CD4-positive, CD25-positive, alpha-beta regulatory T cell (primary cell): ENCODE data around the gene MDP1. TPM values are rescaled to one million over a fixed set of nuclear protein-coding genes. Genes with fewer than 3 reads are reported as not detected.

Experiments used
- ATAC-seq, 2 donors: fragments of 150-1000 bp; cut with Tn5 transposase; one replicate each; pipeline ENCODE4 v1.10.0; 2021; ENCODE audit warnings: low read depth in 2 of 2, moderate number of reproducible peaks in 2 of 2, moderate library complexity in 1 of 2
- DNase-seq, 3 donors: peaks; one replicate each; pipeline versions ENCODE4 v3.0.0 to v3.0.0-alpha.2; 2012 to 2022; ENCODE audit warnings: mixed read lengths in 1 of 3
- H3K27ac ChIP-seq: one replicate; pipeline ENCODE4 v1.7.0; 2013; ENCODE audit warnings: mild to moderate bottlenecking, low read length; ENCODE audit not compliant: insufficient read depth, poor library complexity, severe bottlenecking
- H3K27me3 ChIP-seq: one replicate; pipeline ENCODE4 v1.7.0; 2013; ENCODE audit warnings: low read length; ENCODE audit not compliant: control insufficient read depth, insufficient read depth
- H3K36me3 ChIP-seq: one replicate; pipeline ENCODE4 v1.7.0; 2013; ENCODE audit warnings: mild to moderate bottlenecking, low read length, moderate library complexity; ENCODE audit not compliant: control insufficient read depth, insufficient read depth
- H3K4me1 ChIP-seq: 2 replicates; pipeline ENCODE4 v1.7.0; 2013; ENCODE audit warnings: mild to moderate bottlenecking, low read length; ENCODE audit not compliant: insufficient read depth, control insufficient read depth, poor library complexity, severe bottlenecking
- H3K4me3 ChIP-seq: one replicate; pipeline ENCODE4 v1.7.0; 2013; ENCODE audit warnings: low read depth, mild to moderate bottlenecking, low read length, moderate library complexity
- H3K9me3 ChIP-seq, 2 experiments: 1 replicate in 1 of 2; 2 replicates in 1 of 2; pipeline ENCODE4 v1.7.0; 2013; ENCODE audit warnings: low read length in 2 of 2, mild to moderate bottlenecking in 1 of 2, moderate library complexity in 1 of 2; ENCODE audit not compliant: control insufficient read depth in 2 of 2
- H3K27ac Mint-ChIP-seq, 3 donors: one replicate each; pipeline ENCODE4 v1.8.0; 2020 to 2022; ENCODE audit warnings: mild to moderate bottlenecking in 3 of 3, mixed read lengths in 3 of 3, moderate library complexity in 2 of 3
- H3K27me3 Mint-ChIP-seq: one replicate; pipeline ENCODE4 v1.8.0; 2022; ENCODE audit warnings: mild to moderate bottlenecking, mixed read lengths
- H3K36me3 Mint-ChIP-seq: one replicate; pipeline ENCODE4 v1.8.0; 2020; ENCODE audit warnings: mixed read lengths
- H3K4me1 Mint-ChIP-seq, 4 donors: one replicate each; pipeline ENCODE4 v1.8.0; 2020 to 2022; ENCODE audit warnings: mixed read lengths in 4 of 4, mild to moderate bottlenecking in 1 of 4
- H3K4me3 Mint-ChIP-seq, 4 donors: one replicate each; pipeline ENCODE4 v1.8.0; 2020 to 2022; ENCODE audit warnings: mild to moderate bottlenecking in 4 of 4, mixed read lengths in 4 of 4, moderate library complexity in 3 of 4
- H3K9me3 Mint-ChIP-seq, 7 donors: one replicate each; pipeline ENCODE4 v1.8.0; 2020 to 2022; ENCODE audit warnings: mixed read lengths in 7 of 7, mild to moderate bottlenecking in 3 of 7, moderate library complexity in 2 of 7
- polyA plus RNA-seq, 4 donors: library from polyadenylated mRNA; unstranded; fragments of 300-500 nt; fragmentation: Illumina TruSeq; gene quantifications; one replicate each; pipeline ENCODE4 v1.2.3, GENCODE V29; 2021
- total RNA-seq: library from RNA; stranded (reverse); gene quantifications from one replicate; pipeline ENCODE4 v1.2.3, GENCODE V29; 2022

MDP1 gene
- total and polyA plus RNA-seq, 5 donors from 2014 or later = 6.0 to 52.6 (median 32.7) TPM

- no peak overlapping the region for H3K27ac ChIP-seq
- peak overlapping the region in 1 of 3 donors; percentile 65 for H3K27ac Mint-ChIP-seq
- ATAC-seq (no peak), DNase-seq (no peak)
- H3K4me3 ChIP-seq = no peak overlapping the region
- peak overlapping the region in 3 of 4 donors; percentile 13 to 89 (median 21) for H3K4me3 Mint-ChIP-seq
- no peaks in the 10 kb centered on the region for H3K9me3 Mint-ChIP-seq
- H3K4me1 Mint-ChIP-seq = peaks cover 14 to 96% (median 74%) of the 10 kb centered on the region in 4 donors
- peaks cover 45% of the 10 kb centered on the region for H3K4me1 ChIP-seq
- H3K36me3 ChIP-seq = peaks cover 64% of the 10 kb centered on the region
- peaks cover 41% of the 10 kb centered on the region for H3K36me3 Mint-ChIP-seq
- H3K27me3 Mint-ChIP-seq = peaks cover 4% of the 10 kb centered on the region
- no peaks in the 10 kb centered on the region for H3K9me3 ChIP-seq
- no peaks in the 10 kb centered on the region for H3K27me3 ChIP-seq
These were observed 21.6 kb upstream of the MDP1 start for GRCh38 chr14:24237463-24237955.

GRCh38 chr14:24236689-24237462 is 21.0 kb upstream of the MDP1 start:
- DNase-seq (no peak), ATAC-seq (no peak)
- Histone ChIP-seq H3K27me3 (no peaks in the 10 kb centered on the region), H3K4me3 (no peak overlapping the region), H3K4me1 (peaks cover 46% of the 10 kb centered on the region), H3K36me3 (peaks cover 64% of the 10 kb centered on the region), H3K27ac (no peak overlapping the region), H3K9me3 (no peaks in the 10 kb centered on the region)
- peak overlapping the region in 2 of 3 donors; percentile 60 to 65 for H3K27ac Mint-ChIP-seq
- H3K9me3 Mint-ChIP-seq = no peaks in the 10 kb centered on the region
- no peaks in the 10 kb centered on the region for H3K27me3 Mint-ChIP-seq
- peaks cover 41% of the 10 kb centered on the region for H3K36me3 Mint-ChIP-seq
- peaks cover 14 to 94% (median 70%) of the 10 kb centered on the region in 4 donors for H3K4me1 Mint-ChIP-seq
- H3K4me3 Mint-ChIP-seq = peak overlapping the region in 3 of 4 donors; percentile 13 to 89 (median 21)

GRCh38 chr14:24235804-24236688 is 20.2 kb upstream of the MDP1 start:
- ATAC-seq (no peak), DNase-seq (no peak)
- H3K36me3 ChIP-seq = peaks cover 62% of the 10 kb centered on the region
- H3K4me3 Mint-ChIP-seq = peak overlapping the region; percentile 3 to 89 (median 28)
- peak overlapping the region; percentile 18 for H3K27ac ChIP-seq
- no peaks in the 10 kb centered on the region for H3K27me3 Mint-ChIP-seq
- H3K4me3 ChIP-seq = no peak overlapping the region
- H3K27me3 ChIP-seq = no peaks in the 10 kb centered on the region
- peaks cover 18 to 95% (median 73%) of the 10 kb centered on the region in 4 donors for H3K4me1 Mint-ChIP-seq
- peaks cover 46% of the 10 kb centered on the region for H3K4me1 ChIP-seq
- H3K9me3 Mint-ChIP-seq = no peaks in the 10 kb centered on the region
- H3K27ac Mint-ChIP-seq = peak overlapping the region in 2 of 3 donors; percentile 82 to 86
- peaks cover 41% of the 10 kb centered on the region for H3K36me3 Mint-ChIP-seq
- no peaks in the 10 kb centered on the region for H3K9me3 ChIP-seq

GRCh38 chr14:24234095-24235005 is 18.5 kb upstream of the MDP1 start:
- H3K27ac Mint-ChIP-seq = peak overlapping the region; percentile 20 to 86 (median 55)
- peaks cover 45% of the 10 kb centered on the region for H3K36me3 ChIP-seq
- H3K27ac ChIP-seq = peak overlapping the region; percentile 91

GRCh38 chr14:24233538-24233866 is 17.6 kb upstream of the MDP1 start:
- peak overlapping the region; percentile 91 for H3K27ac ChIP-seq
- H3K4me3 ChIP-seq = peak overlapping the region; percentile 94
- peaks cover 14 to 85% (median 55%) of the 10 kb centered on the region in 4 donors for H3K4me1 Mint-ChIP-seq
- peaks cover 29% of the 10 kb centered on the region for H3K4me1 ChIP-seq
- no peaks in the 10 kb centered on the region for H3K9me3 Mint-ChIP-seq
- no peaks in the 10 kb centered on the region for H3K9me3 ChIP-seq
- H3K36me3 Mint-ChIP-seq = peaks cover 29% of the 10 kb centered on the region
- H3K36me3 ChIP-seq = peaks cover 38% of the 10 kb centered on the region
- ATAC-seq = no peak
- no peaks in the 10 kb centered on the region for H3K27me3 ChIP-seq
- DNase-seq = no peak
- no peaks in the 10 kb centered on the region for H3K27me3 Mint-ChIP-seq
- H3K27ac Mint-ChIP-seq = peak overlapping the region; percentile 38 to 94 (median 89)
- H3K4me3 Mint-ChIP-seq = peak overlapping the region; percentile 89 to 100 (median 96)

More at GRCh38 chr14:24234095-24235005, 18.5 kb upstream of the MDP1 start:
- Histone ChIP-seq H3K4me1 (peaks cover 32% of the 10 kb centered on the region), H3K9me3 (no peaks in the 10 kb centered on the region), H3K27me3 (no peaks in the 10 kb centered on the region), H3K4me3 (peak overlapping the region; percentile 94)
- no peaks in the 10 kb centered on the region for H3K27me3 Mint-ChIP-seq
- ATAC-seq (no peak), DNase-seq (no peak)
- peaks cover 29% of the 10 kb centered on the region for H3K36me3 Mint-ChIP-seq
- peak overlapping the region; percentile 89 to 100 (median 94) for H3K4me3 Mint-ChIP-seq
- peaks cover 19 to 88% (median 59%) of the 10 kb centered on the region in 4 donors for H3K4me1 Mint-ChIP-seq
- no peaks in the 10 kb centered on the region for H3K9me3 Mint-ChIP-seq

GRCh38 chr14:24232645-24233537 is 17.0 kb upstream of the MDP1 start, which contains the start of gene GMPR2:
TSS of gene GMPR2 (plus strand) at chr14:24232929. CDS start at chr14:24233254, 325 bp downstream.
- peaks cover 29% of the 10 kb centered on the region for H3K4me1 ChIP-seq
- peaks cover 32% of the 10 kb centered on the region for H3K36me3 ChIP-seq
- peak; percentile 16 to 19 for ATAC-seq
- no peaks in the 10 kb centered on the region for H3K27me3 ChIP-seq
- Mint-ChIP-seq H3K9me3 (no peaks in the 10 kb centered on the region), H3K27ac (peak within 1 kb of the TSS; percentile 89 to 94 (median 94)), H3K4me3 (peak within 1 kb of the TSS; percentile 89 to 100 (median 96)), H3K36me3 (peaks cover 24% of the 10 kb centered on the region), H3K27me3 (no peaks in the 10 kb centered on the region), H3K4me1 (peaks cover 14 to 79% (median 50%) of the 10 kb centered on the region in 4 donors)
- peak within 1 kb of the TSS; percentile 91 for H3K27ac ChIP-seq
- peak in 1 of 3 donors; percentile 52 for DNase-seq
- peak within 1 kb of the TSS; percentile 94 for H3K4me3 ChIP-seq
- H3K9me3 ChIP-seq = no peaks in the 10 kb centered on the region
